K562 (cell line): ENCODE results near the gene SORBS2. TPM values are rescaled to one million over a fixed set of nuclear protein-coding genes. Genes with fewer than 3 reads are reported as not detected.
"Not testable (repeated sequence)": the region's sequence is repeated elsewhere in the genome, so short reads cannot be mapped to it uniquely, and the experiment has no call there.

ENCODE experiments used
- ATAC-seq: fragments of 200-7000 bp; cut with Tn5 transposase; 3 replicates; pipeline ENCODE4 v1.9.1; 2020; ENCODE audit warnings: moderate library complexity
- BruUV-seq: library from RNA; stranded (reverse); fragments of 400-500 nt; replicated peaks from 2 replicates; lab custom pipeline; 2021; lab: Mats Ljungman, UMichigan
- CTCF ChIA-PET: fragments of 300-600 bp; formaldehyde crosslinking; extraction: SDS; loops from one replicate; lab custom pipeline; 2021; ENCODE audit warnings: low intra/inter-chr PET ratio; lab: Yijun Ruan, JAX
- POLR2A ChIA-PET: fragments of 300-600, 350-650 bp; sonication (Branson Sonifier 250); formaldehyde crosslinking; extraction: SDS; loops from one replicate; lab custom pipeline; 2021; ENCODE audit warnings: antibody characterized with exemption, inconsistent platforms; lab: Yijun Ruan, JAX
- DNase-seq, 4 experiments: peaks; one replicate each; pipeline versions ENCODE4 v3.0.0 to v3.0.0-alpha.2; 2011 to 2018; ENCODE audit warnings: low spot score in 3 of 4, mixed read lengths in 3 of 4; ENCODE audit errors: extremely low read depth in 1 of 4
- FAIRE-seq: peaks from 2 replicates; lab custom pipeline; 2011; peaks lifted over from hg19 to GRCh38; lab: Jason Lieb, UNC
- H2AFZ ChIP-seq: 2 replicates; pipeline ENCODE4 v1.6.0; 2011; ENCODE audit warnings: low read depth, low read length, control low read depth, inconsistent platforms
- H3K27ac ChIP-seq: fragments of 200-600 bp; 3 replicates; pipeline ENCODE4 v1.8.0; 2011; ENCODE audit warnings: low read depth, mild to moderate bottlenecking, control low read depth, inconsistent platforms, low read length, moderate library complexity, mixed read lengths; ENCODE audit errors: extremely low read depth
- H3K27me3 ChIP-seq, 2 experiments: fragments of 300-600 bp in 1 of 2; 2 replicates in 1 of 2; 3 replicates in 1 of 2; pipeline versions ENCODE4 v1.6.0 to v1.8.0; 2011; ENCODE audit warnings: inconsistent platforms in 2 of 2, low read length in 2 of 2, mild to moderate bottlenecking in 1 of 2, mixed read lengths in 1 of 2, moderate library complexity in 1 of 2; ENCODE audit not compliant: control insufficient read depth in 2 of 2, insufficient read depth in 2 of 2
- H3K36me3 ChIP-seq: fragments of 300-600 bp; 3 replicates; pipeline ENCODE4 v1.8.0; 2011; ENCODE audit warnings: mild to moderate bottlenecking, low read length, inconsistent platforms; ENCODE audit not compliant: control insufficient read depth, insufficient read depth
- H3K4me1 ChIP-seq, 2 experiments: fragments of 200-600 bp in 1 of 2; replicated peaks in 1 of 2; 2 replicates in 1 of 2; 3 replicates in 1 of 2; pipeline versions ENCODE4 v1.5.1 to v1.8.0; 2011; ENCODE audit warnings: inconsistent platforms in 2 of 2, low read length in 2 of 2, mild to moderate bottlenecking in 1 of 2, mixed read lengths in 1 of 2, moderate library complexity in 1 of 2; ENCODE audit not compliant: control insufficient read depth in 2 of 2, insufficient read depth in 2 of 2
- H3K4me2 ChIP-seq: 2 replicates; pipeline ENCODE4 v1.6.1; 2011; ENCODE audit warnings: low read length, control low read depth, inconsistent platforms, mixed read lengths; ENCODE audit not compliant: insufficient read depth
- H3K4me3 ChIP-seq: fragments of 200-600 bp; sonication (generic), shearing (Covaris generic); 2 replicates; pipeline ENCODE4 v1.5.1; 2016; ENCODE audit warnings: control low read depth, inconsistent platforms
- H3K79me2 ChIP-seq: fragments of 200-600 bp; 3 replicates; pipeline ENCODE4 v1.8.0; 2011; ENCODE audit warnings: low read length, inconsistent platforms; ENCODE audit not compliant: control insufficient read depth, insufficient read depth
- H3K9ac ChIP-seq, 2 experiments: 2 replicates each; pipeline versions ENCODE4 v1.6.0 to v1.6.1; 2011; ENCODE audit warnings: low read depth in 2 of 2, low read length in 2 of 2, control low read depth in 1 of 2, inconsistent platforms in 1 of 2, mild to moderate bottlenecking in 1 of 2, mixed read lengths in 1 of 2; ENCODE audit not compliant: insufficient read depth in 1 of 2
- H3K9me1 ChIP-seq: one replicate; pipeline ENCODE4 v1.6.0; 2011; ENCODE audit warnings: inconsistent platforms, mild to moderate bottlenecking, low read length, moderate library complexity; ENCODE audit not compliant: control insufficient read depth, insufficient read depth
- H3K9me3 ChIP-seq: replicated peaks from 2 replicates; pipeline ENCODE4 v1.5.1; 2011; ENCODE audit warnings: low read depth, low read length, inconsistent platforms; ENCODE audit not compliant: control insufficient read depth, insufficient read depth
- H4K20me1 ChIP-seq: replicated peaks from 2 replicates; pipeline ENCODE4 v1.6.1; 2011; ENCODE audit warnings: low read length, inconsistent platforms, mixed read lengths; ENCODE audit not compliant: control insufficient read depth, insufficient read depth
- TRIM25 ChIP-seq: fragments of 450-650 bp; IDR thresholded peaks from 2 replicates; pipeline ENCODE4 v1.7.0; 2016; ENCODE audit warnings: borderline replicate concordance
- WGBS: fragments of 100-300 bp; shearing (Covaris generic); methylation state at CpG from one replicate; pipeline ENCODE4 v1.1.6; 2016; ENCODE audit warnings: low coverage, mixed read lengths; ENCODE audit not compliant: insufficient coverage; ENCODE audit errors: missing lambda C conversion rate; 5-methylcytosine and 5-hydroxymethylcytosine counted together
- in situ Hi-C: fragments of 300-500 bp; cut with MboI; formaldehyde crosslinking; loops from 4 replicates; pipeline ENCODE4 v1.15.0; 2018; ENCODE audit warnings: inconsistent platforms, mixed read lengths
- intact Hi-C: fragments of 100-400 bp; cut with micrococcal nuclease; formaldehyde crosslinking; loops from 2 replicates; pipeline ENCODE4 v1.14.2; 2022
- polyA plus RNA-seq, 8 experiments: library from polyadenylated mRNA; depleted of rRNA in 4 of 8; stranded (reverse) in 5 of 8; unstranded in 3 of 8; fragments of >200 nt; fragmentation: Nextera tagmentation in 2 of 8; fragmentation: Illumina TruSeq in 1 of 8; extraction: Ambion mirVana in 2 of 8; extraction: Trizol in 1 of 8; gene quantifications; 2 replicates each; pipeline versions ENCODE4 v1.2.1 to v1.2.3, GENCODE V29; 2011 to 2014; ENCODE audit warnings: inconsistent platforms in 1 of 8, missing spikeins in 1 of 8
- total RNA-seq, 7 experiments: library from RNA; depleted of rRNA in 6 of 7; stranded (reverse); fragments of >200 nt in 6 of 7; fragmentation: Illumina TruSeq in 2 of 7; extraction: Trizol in 2 of 7; gene quantifications; 2 replicates each; pipeline versions ENCODE4 v1.2.1 to v1.2.3, GENCODE V29; 2011 to 2021; ENCODE audit warnings: low replicate concordance in 1 of 7

The SORBS2 gene
- total and polyA plus RNA-seq, 9 of the 15 experiments (the other 6 are each of a cell fraction or from before 2014, with no cell fraction given) = 0.29 TPM; not detected in 8

- TF ChIP-seq TRIM25 = no peak
Measured at GRCh38 chr4:185716141-185716551, 95.8 kb downstream of the SORBS2 start (continued).

- H3K27ac ChIP-seq, H3K9me1 ChIP-seq, intact Hi-C loops, DNase-seq, H3K4me1 ChIP-seq, H3K9ac ChIP-seq, POLR2A ChIA-PET, H3K36me3 ChIP-seq, ATAC-seq, FAIRE-seq, CTCF ChIA-PET, BruUV-seq, H3K4me3 ChIP-seq, H3K79me2 ChIP-seq, H3K4me2 ChIP-seq, in situ Hi-C loops, H2AFZ ChIP-seq, H4K20me1 ChIP-seq, H3K9me3 ChIP-seq: not testable (repeated sequence)
- H3K27me3 ChIP-seq = peaks cover 5 to 27% of the 10 kb centered on the region in 2 experiments; a peak in 4 of 5 replicates
- WGBS = 1% methylated on average over 5 of the region's 5 CpGs
Measured at GRCh38 chr4:185714524-185714923, 97.5 kb downstream of the SORBS2 start.
